Measurements from ENCODE around the gene JOSD1.
A peak's percentile ranks its signal among the peaks of the same experiment; 100 is the strongest.

The JOSD1 gene

DNA sequence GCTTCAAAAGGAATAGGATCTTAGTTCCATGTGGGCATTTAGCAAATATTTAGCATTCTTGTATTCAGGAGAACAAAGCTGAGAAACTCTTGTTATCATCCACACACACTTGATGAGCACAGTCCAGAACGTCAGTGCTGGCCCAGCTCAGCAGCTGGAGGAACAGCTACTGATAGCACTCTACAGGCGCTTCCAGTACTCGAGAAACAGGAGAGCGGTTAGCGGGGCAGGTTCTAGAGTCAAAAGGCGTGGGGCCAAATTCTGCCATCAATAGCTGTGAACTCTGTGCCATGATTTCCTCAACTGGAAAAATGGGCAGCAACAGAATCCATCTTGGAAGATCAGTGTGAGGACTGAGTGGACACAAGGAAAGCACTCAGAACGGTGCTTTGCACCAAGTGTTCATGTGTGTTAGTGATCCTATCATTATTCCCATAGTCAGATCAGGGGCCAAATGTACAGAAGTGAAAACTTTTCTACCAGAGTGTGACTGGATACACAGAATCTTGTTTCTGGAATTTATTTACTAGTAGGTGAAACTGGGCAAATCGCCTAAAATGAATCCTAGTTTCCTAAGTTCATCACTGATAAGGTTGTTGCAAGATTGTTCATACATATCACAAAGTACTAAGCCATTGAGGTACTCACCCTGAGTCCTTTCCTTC lies 3.2 kb downstream of the JOSD1 start:
- H3K9me3 Mint-ChIP-seq = no peaks in the 10 kb centered on the region
- peaks cover 58% of the 10 kb centered on the region for H3K36me3 Mint-ChIP-seq (ENCODE audit: low read depth)

DNA sequence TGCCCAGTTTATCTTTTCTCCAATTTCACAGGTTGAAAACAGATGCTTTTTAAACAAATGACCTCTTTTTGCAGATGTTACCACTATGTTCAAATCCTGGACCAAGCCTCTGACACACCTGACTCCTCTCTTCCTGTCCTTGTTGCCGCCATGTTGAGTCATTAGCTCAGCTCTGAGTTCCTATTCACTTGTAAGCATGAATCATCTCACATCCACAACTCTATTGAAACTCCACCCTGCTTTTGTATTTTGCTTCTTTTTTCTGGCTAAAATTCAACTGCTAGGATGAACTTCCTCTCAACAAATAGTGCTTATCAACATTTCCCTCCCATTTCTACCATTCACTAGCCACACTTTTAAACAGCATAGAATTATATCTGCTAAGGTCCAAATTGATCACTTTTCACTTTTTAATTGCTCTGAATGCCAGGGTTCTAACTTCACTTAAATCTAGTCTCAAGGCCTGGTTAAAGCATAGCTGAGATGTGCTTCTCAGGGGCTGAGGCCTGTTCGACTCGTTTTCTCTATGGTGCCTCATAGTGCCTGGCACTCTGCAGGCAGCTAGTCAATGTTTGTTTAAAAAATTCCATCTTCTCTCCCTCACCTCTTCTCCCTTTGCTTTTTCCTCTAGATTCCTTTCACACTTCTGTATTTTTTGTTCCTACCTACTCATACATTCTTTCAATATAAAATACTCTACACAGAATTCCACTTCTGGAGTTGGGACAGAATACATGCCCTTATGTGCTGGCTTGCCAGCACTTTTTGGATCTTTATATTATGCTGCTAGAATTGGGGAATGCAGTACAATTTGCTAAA lies 3.9 kb downstream of the JOSD1 start:
- ATAC-seq (peak; percentile 51), DNase-seq (peak; percentile 38)
- Mint-ChIP-seq H3K27ac (peak overlapping the region; percentile 85), H3K36me3 (ENCODE audit: low read depth) (peaks cover 59% of the 10 kb centered on the region), H3K9me3 (no peaks in the 10 kb centered on the region), H3K4me3 (peak overlapping the region; percentile 92), H3K27me3 (no peaks in the 10 kb centered on the region), H3K4me1 (peaks cover 74% of the 10 kb centered on the region)

More for the DNA sequence above, 3.2 kb downstream of the JOSD1 start:
- no peak for ATAC-seq
- no peaks in the 10 kb centered on the region for H3K27me3 Mint-ChIP-seq
- H3K4me1 Mint-ChIP-seq = peaks cover 78% of the 10 kb centered on the region
- H3K4me3 Mint-ChIP-seq = peak overlapping the region; percentile 92
- DNase-seq = no peak
- peak overlapping the region; percentile 85 for H3K27ac Mint-ChIP-seq

DNA sequence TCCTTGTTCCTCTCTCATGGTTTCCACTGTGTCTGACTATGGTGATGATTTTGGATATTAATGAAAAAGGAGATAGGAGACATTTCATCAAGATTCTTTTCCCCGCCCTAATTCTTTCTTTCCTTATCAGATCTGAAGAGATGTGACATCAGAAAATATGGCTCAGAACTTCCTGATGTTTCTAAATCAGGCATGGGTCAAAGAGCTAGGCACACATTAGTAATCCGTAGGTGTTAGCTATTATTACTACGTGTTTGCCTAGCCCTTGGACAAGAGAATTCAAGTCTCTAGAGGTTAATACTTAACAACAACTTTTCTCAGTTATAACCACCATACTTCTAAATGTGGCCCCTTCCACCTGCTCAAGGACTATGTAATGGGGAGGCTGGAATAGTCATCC lies 5.8 kb downstream of the JOSD1 start:
- Mint-ChIP-seq H3K4me1 (peaks cover 68% of the 10 kb centered on the region), H3K4me3 (no peak overlapping the region), H3K27ac (peak overlapping the region; percentile 41), H3K27me3 (no peaks in the 10 kb centered on the region), H3K36me3 (ENCODE audit: low read depth) (peaks cover 65% of the 10 kb centered on the region), H3K9me3 (no peaks in the 10 kb centered on the region)
- no peak for DNase-seq
- ATAC-seq = no peak

DNA sequence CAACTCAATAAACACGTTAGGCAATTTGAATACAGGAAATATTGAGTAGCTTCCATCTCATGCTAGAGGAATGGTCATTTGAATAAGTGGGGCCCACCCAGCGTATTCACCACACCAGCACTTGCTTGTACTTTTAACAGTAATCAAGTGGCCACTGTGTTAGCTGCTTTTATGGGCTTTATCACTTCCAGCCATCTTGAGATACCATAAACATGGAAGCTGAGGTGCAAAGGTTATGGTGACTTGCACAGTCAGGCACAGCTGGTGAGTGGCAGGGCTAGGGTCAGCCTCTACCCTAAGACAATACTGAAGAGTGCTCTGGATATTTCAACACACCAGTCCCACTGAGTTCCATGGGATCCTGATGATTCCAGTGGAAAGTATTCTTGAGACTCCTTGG lies 6.7 kb downstream of the JOSD1 start:
- no peaks in the 10 kb centered on the region for H3K9me3 Mint-ChIP-seq
- peaks cover 60% of the 10 kb centered on the region for H3K36me3 Mint-ChIP-seq (ENCODE audit: low read depth)
- ATAC-seq (no peak), DNase-seq (no peak)
- H3K4me3 Mint-ChIP-seq = no peak overlapping the region
- peaks cover 60% of the 10 kb centered on the region for H3K4me1 Mint-ChIP-seq
- H3K27ac Mint-ChIP-seq = peak overlapping the region; percentile 58
- no peaks in the 10 kb centered on the region for H3K27me3 Mint-ChIP-seq

DNA sequence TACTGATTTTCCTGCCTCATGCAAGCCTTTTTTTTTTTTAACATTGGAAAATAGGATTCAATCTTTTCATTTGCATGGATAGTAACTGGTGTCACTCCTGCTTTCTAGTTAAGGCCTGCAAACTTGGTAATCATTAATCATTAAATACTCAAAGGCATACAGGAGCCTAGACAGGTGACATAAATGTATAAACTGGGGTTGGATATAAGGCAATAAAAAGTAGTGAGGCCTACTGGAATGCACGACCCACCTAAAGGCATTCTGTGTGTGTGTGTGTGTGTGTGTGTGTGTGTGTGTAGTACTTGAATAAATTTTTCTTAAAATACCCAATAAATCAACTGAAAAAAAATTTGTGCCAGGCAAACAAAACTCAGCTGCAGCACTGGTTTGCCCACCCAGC lies 11.1 kb downstream of the JOSD1 start:
- Mint-ChIP-seq H3K27ac (peak overlapping the region; percentile 47), H3K27me3 (no peaks in the 10 kb centered on the region), H3K9me3 (no peaks in the 10 kb centered on the region), H3K4me3 (no peak overlapping the region), H3K4me1 (peaks cover 19% of the 10 kb centered on the region), H3K36me3 (ENCODE audit: low read depth) (peaks cover 57% of the 10 kb centered on the region)
- no peak for ATAC-seq
- DNase-seq = no peak

DNA sequence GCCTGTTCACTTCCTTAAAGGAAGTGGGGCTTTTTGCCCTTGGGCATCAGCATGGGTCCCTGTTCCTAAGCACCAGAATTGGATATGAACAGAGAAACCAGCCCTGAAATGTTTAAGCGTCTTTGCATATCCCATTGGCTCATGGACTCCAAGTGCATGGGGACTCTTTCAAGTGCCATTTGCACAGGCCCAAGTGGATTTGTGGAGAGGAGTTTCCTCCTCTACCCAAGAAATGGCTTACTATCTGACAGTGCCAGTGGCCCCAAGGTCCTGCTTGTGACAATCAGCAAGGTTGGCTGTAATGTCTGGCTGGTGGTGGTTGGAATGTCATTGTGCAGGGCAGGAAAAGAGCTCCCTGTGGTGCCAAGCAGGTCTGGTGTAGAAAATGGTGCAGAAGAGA lies 15.0 kb downstream of the JOSD1 start:
- Mint-ChIP-seq H3K4me1 (peaks cover 24% of the 10 kb centered on the region), H3K36me3 (ENCODE audit: low read depth) (peaks cover 61% of the 10 kb centered on the region), H3K4me3 (no peak overlapping the region), H3K27me3 (no peaks in the 10 kb centered on the region), H3K9me3 (no peaks in the 10 kb centered on the region), H3K27ac (no peak overlapping the region)
- ATAC-seq (no peak), DNase-seq (no peak)

DNA sequence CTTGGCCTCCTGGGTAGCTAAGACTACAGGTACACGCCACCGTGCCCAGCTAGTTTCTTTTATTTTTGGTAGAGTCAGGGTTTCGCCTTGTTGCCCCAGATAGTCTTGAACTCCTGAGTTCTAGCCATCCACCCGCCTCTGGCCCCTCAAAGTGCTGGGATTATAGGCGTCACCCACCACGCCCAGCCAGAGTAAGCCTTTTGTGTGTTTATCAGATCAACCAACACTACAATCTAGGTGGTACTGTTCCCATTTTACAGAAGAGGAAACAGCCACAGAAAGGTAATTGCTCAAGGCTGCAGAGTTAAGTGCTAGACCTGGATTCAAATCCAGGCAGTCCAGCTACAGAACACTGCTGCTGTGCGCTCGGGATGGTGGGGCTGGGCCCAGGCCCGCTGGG lies 15.8 kb downstream of the JOSD1 start:
- Mint-ChIP-seq H3K27ac (no peak overlapping the region), H3K9me3 (no peaks in the 10 kb centered on the region), H3K27me3 (no peaks in the 10 kb centered on the region), H3K4me3 (no peak overlapping the region), H3K4me1 (peaks cover 24% of the 10 kb centered on the region), H3K36me3 (ENCODE audit: low read depth) (peaks cover 58% of the 10 kb centered on the region)
- ATAC-seq (no peak), DNase-seq (no peak)

DNA sequence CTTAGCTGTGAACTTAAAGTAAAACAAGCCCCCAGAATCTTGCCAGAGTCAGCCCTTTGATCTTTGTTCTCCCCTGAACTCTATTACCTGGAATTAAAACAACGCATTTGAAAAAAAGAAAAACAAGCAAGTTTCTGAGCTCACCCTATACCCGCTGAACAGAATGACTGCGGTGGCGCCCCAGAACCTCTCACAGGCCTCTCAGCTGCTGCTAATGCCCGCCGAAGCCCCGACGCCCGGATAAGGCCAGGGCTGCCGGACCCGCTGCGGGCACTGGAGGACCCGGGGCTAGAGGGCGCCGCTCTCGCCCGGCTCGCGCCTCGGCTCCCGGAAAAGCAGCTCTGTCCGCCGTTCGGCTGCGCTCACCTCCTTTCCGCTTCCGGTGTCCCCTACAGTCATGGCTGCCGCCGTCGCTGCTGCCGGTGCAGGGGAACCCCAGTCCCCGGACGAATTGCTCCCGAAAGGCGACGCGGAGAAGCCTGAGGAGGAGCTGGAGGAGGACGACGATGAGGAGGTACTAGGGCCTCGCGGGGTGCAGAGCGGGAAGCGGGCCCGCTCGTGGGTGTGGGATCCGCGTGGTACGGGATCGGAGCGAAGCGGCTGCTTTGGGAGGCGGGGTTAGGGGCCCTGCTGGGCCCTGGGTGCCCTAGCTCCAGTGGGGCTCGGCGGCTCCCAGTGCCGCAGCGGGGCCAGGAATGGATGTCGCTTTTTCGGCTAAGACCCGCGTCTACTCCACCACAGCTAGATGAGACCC lies 19.0 kb downstream of the JOSD1 start, which contains the start of gene TOMM22:
TSS of gene TOMM22 (plus strand) at position 376 of the 754 bp plus-strand sequence. CDS start at position 398, 22 bp downstream.
- peaks cover 40% of the 10 kb centered on the region for H3K36me3 Mint-ChIP-seq (ENCODE audit: low read depth)

DNA sequence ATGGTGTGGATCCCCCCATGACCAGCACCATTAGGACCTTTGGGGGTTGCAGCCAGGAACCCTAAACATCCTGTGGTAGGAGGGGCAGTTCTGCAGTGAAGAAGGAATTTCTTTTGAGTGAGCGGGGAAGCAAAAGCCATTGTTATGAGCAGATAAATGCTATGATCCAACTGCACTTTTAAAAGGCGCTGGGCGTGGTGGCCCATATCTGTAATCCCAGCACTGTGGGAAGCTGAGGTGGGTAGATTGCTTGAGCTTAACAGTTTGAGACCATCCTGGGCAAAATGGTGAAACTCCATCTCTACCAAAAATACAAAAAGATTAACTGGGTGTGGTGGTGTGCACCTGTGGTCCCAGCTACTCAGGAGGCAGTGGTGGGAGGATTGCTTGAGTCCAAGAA lies 24.9 kb downstream of the JOSD1 start:
- no peaks in the 10 kb centered on the region for H3K4me1 Mint-ChIP-seq
- ATAC-seq (no peak), DNase-seq (no peak)
- no peaks in the 10 kb centered on the region for H3K9me3 Mint-ChIP-seq
- no peak overlapping the region for H3K27ac Mint-ChIP-seq
- H3K36me3 Mint-ChIP-seq (ENCODE audit: low read depth) = peaks cover 16% of the 10 kb centered on the region
- H3K27me3 Mint-ChIP-seq = no peaks in the 10 kb centered on the region
- H3K4me3 Mint-ChIP-seq = no peak overlapping the region

More for the DNA sequence above, 19.0 kb downstream of the JOSD1 start, which contains the start of gene TOMM22:
- DNase-seq (peak; percentile 91), ATAC-seq (peak; percentile 99)
- H3K4me1 Mint-ChIP-seq = peaks cover 23% of the 10 kb centered on the region
- peak within 1 kb of the TSS; percentile 95 for H3K27ac Mint-ChIP-seq
- H3K9me3 Mint-ChIP-seq = no peaks in the 10 kb centered on the region
- peak within 1 kb of the TSS; percentile 96 for H3K4me3 Mint-ChIP-seq
- no peaks in the 10 kb centered on the region for H3K27me3 Mint-ChIP-seq

DNA sequence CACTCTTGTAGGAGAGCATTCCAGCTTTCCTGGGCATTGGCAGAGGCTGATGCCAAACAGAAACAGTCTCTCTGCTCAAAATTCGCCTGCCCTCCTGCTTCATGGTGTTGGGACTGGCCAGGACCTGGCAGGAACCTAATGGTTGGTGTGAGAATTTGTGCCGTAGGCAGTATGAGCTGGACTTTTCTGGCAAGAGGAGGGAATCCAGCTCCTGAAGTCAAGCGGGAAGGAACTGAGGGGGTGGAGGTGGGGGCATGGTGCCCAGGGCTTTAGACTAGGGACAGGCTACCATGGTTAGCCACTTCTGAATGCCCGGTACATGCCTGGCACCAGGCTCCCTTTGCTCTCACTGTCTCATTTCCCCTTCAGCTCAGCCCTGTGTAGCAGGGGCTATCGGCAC lies 25.9 kb downstream of the JOSD1 start:
- H3K27me3 Mint-ChIP-seq = no peaks in the 10 kb centered on the region
- no peaks in the 10 kb centered on the region for H3K4me1 Mint-ChIP-seq
- peaks cover 16% of the 10 kb centered on the region for H3K36me3 Mint-ChIP-seq (ENCODE audit: low read depth)
- no peak for DNase-seq
- no peak overlapping the region for H3K27ac Mint-ChIP-seq
- no peak for ATAC-seq
- H3K9me3 Mint-ChIP-seq = no peaks in the 10 kb centered on the region
- no peak overlapping the region for H3K4me3 Mint-ChIP-seq

DNA sequence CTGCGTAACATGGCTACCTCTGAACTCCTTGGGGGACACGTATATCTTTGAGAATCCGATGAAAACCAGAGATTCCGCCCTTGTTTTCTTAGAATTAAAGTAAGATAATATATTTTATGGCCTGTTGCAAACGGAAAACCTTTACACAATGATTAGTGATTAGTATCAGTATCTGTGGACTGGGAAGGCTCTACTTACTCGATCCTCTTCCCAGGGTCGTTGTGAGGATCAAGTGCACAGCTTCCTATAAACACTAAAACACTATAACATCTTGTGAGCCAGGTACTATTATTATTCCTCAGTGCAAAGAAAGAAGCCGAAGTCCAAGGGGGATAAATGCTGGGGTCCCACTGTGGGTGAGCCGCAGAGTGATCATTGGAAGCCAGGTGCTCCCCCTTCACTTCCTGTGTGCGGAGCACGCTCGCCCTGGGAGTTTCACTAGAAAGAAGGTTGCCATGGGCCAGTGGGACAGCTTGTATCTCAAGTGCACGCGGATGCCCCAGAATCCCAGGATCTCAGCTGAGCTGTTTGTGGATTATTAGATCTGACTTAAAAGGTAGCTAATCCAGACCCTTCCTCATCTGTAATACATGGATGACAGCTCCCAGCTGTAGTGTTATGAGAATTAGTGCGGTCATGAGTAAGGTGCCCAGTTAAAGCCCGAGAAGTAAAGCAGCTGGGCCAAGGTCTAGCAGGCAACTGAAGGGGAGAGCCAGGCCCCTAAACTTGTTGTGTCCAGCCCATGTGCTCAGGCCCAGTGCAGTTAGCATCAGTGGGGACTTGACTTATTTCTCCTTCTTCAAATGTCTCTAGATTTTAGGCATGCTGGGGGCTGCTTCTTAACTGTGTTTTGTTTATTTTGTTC lies 43.5 kb downstream of the JOSD1 start:
- DNase-seq (peak; percentile 53), ATAC-seq (peak; percentile 53)
- peak overlapping the region; percentile 97 for H3K27ac Mint-ChIP-seq
- no peaks in the 10 kb centered on the region for H3K36me3 Mint-ChIP-seq (ENCODE audit: low read depth)
- peaks cover 1% of the 10 kb centered on the region for H3K27me3 Mint-ChIP-seq
- peaks cover 17% of the 10 kb centered on the region for H3K4me1 Mint-ChIP-seq
- H3K4me3 Mint-ChIP-seq = peak overlapping the region; percentile 85
- no peaks in the 10 kb centered on the region for H3K9me3 Mint-ChIP-seq

DNA sequence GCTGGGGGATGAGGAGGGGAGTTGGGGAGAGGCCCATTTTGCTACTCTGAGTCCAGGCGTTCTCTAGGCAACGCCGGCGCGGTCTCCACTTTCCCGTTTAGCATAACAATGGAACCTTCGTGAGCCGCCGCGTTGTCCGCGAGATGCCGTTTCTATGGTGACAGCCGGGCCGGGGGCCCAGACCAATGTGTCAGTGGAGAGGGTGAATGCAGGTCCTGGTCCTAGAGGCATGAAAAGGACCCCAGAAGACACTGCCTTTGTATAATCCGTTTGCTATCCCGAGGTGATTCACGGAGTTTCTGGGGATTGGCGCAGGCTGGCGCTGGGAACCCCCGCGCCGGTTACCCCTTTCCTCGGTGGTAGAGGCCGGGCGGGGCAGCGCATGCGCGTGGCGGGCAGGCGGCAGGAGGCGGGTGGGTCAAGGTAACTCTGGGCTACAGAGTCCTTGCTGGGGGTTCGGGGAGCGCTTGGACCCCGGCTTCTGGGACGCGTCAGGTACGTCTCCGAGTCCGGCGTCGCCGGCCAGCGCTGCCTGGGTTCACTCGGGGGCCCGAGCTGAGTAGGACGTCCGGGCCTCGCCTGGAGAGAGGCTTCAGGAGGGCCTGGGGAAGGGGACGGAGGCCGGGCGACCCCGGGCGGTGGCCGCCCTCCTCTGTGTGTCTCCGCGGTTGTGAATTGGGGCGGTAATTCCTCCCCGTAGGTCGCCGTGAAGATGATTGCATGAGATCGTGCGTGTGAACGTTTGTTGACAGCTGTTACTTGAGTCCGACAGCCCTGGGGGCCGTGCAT lies 44.3 kb downstream of the JOSD1 start, which contains the start of the genes CBY1 and FAM227A:
TSS of gene CBY1 (plus strand) at position 383 of the 789 bp plus-strand sequence. CDS start 11,417 bp downstream, outside the sequence.
TSS of gene FAM227A (minus strand) at position 137 of the 789 bp plus-strand sequence. CDS start 6,224 bp downstream, outside the sequence.
- ATAC-seq (peak; percentile 83), DNase-seq (peak; percentile 89)
- peaks cover 1% of the 10 kb centered on the region for H3K27me3 Mint-ChIP-seq
- H3K4me3 Mint-ChIP-seq = peak within 1 kb of the TSS; percentile 85
- no peaks in the 10 kb centered on the region for H3K9me3 Mint-ChIP-seq
- H3K36me3 Mint-ChIP-seq (ENCODE audit: low read depth) = no peaks in the 10 kb centered on the region
- H3K27ac Mint-ChIP-seq = peak within 1 kb of the TSS; percentile 97
- H3K4me1 Mint-ChIP-seq = peaks cover 17% of the 10 kb centered on the region

Measured in activated naive CD8-positive, alpha-beta T cell treated with anti-CD3 and anti-CD28 coated beads, Interleukin-2, amount 50 U/mL, for 24 hours (primary cell).